Adrenal gland (tissue), 12 donors: ENCODE data around the gene RING1. TPM values are rescaled to one million over a fixed set of nuclear protein-coding genes. Genes with fewer than 3 reads are reported as not detected.
A peak's percentile ranks its signal among the peaks of the same experiment; 100 is the strongest.

Source experiments
- DNase-seq, 7 donors: peaks; one replicate each; pipeline ENCODE4 v3.0.0-alpha.2; 2019 to 2020
- H3K27ac ChIP-seq, 5 donors: fragments of 200-600 bp; sonication (generic) in 4 of 5; 1 replicate in 3 of 5; 2 replicates in 2 of 5; pipeline versions ENCODE4 v1.5.1 to v1.8.0; 2016 to 2020; ENCODE audit warnings: mild to moderate bottlenecking in 1 of 5
- H3K27me3 ChIP-seq: fragments of 200-600 bp; 2 replicates; pipeline ENCODE4 v1.8.0; 2021
- H3K36me3 ChIP-seq, 2 donors: fragments of 200-600 bp; replicated peaks in 1 of 2; 1 replicate in 1 of 2; 2 replicates in 1 of 2; pipeline versions ENCODE4 v1.5.1 to v1.8.0; 2018 to 2022
- H3K4me1 ChIP-seq, 2 donors: fragments of 200-600 bp; replicated peaks in 1 of 2; 1 replicate in 1 of 2; 2 replicates in 1 of 2; pipeline versions ENCODE4 v1.5.1 to v1.8.0; 2018 to 2021
- H3K4me3 ChIP-seq, 4 donors: fragments of 200-600 bp; sonication (generic) in 3 of 4; one replicate each; pipeline ENCODE4 v1.5.1; 2016 to 2018
- H3K9me3 ChIP-seq, 3 donors: fragments of 200-600 bp; sonication (generic) in 1 of 3; replicated peaks in 1 of 3; 1 replicate in 2 of 3; 2 replicates in 1 of 3; pipeline versions ENCODE4 v1.5.1 to v1.8.0; 2016 to 2021
- CTCF ChIP-seq, 6 experiments: fragments of 450-650 bp in 4 of 6; fragments of 200-600 bp in 2 of 6; sonication (generic) in 1 of 6; IDR thresholded peaks; 1 replicate in 5 of 6; 2 replicates in 1 of 6; pipeline versions ENCODE4 v1.5.1 to v1.8.0; 2016 to 2021; ENCODE audit warnings: antibody characterized with exemption in 6 of 6, mild to moderate bottlenecking in 2 of 6, moderate library complexity in 1 of 6
- POLR2A ChIP-seq, 2 donors: fragments of 450-650 bp; IDR thresholded peaks; one replicate each; pipeline ENCODE4 v1.6.1; 2017; ENCODE audit warnings: antibody characterized with exemption in 2 of 2, mild to moderate bottlenecking in 2 of 2, moderate library complexity in 1 of 2
- WGBS, 4 donors: extraction: QIAGEN DNeasy Blood & Tissue Kit in 2 of 4; methylation state at CpG; one replicate each; pipeline versions ENCODE4 v1.1.5 to v1.1.7; 2013 to 2017; 5-methylcytosine and 5-hydroxymethylcytosine counted together
- intact Hi-C, 2 donors: fragments of 100-400 bp; cut with DNase I; formaldehyde crosslinking; loops; one replicate each; pipeline versions ENCODE4 v1.14.1 to v1.15.0; 2022 to 2023
- polyA plus RNA-seq, 3 donors: library from polyadenylated mRNA; stranded (reverse); fragments of 200-250 nt in 2 of 3; fragments of 350-450 nt in 1 of 3; fragmentation: Illumina TruSeq in 1 of 3; extraction: RNeasy Lipid Tissue Mini Kit (QIAGEN cat#74804) in 1 of 3; gene quantifications; one replicate each; pipeline ENCODE4 v1.2.3, GENCODE V29; 2013 to 2014
- total RNA-seq, 9 donors: library from RNA; depleted of rRNA in 4 of 9; stranded (reverse); fragments of >200 nt in 4 of 9; fragments of 120-200 nt in 1 of 9; fragmentation: NEBNext Ultra II Directional in 1 of 9; extraction: Animal tissue kit (Norgen Biotek cat#: 25700) in 1 of 9; gene quantifications; one replicate each; pipeline versions ENCODE4 v1.1.0 to v1.2.4, GENCODE V29; 2013 to 2023
- donor health status: healthy with polysubstance abuse.
- donor health status: Bipolar disorder and iron deficiency.
- donor health status: DM: yes; HTN: yes; CAD: no.
- donor health status: DM: no; HTN: no; CAD: no.
- donor health status: DM: no; HTN: no; CAD: no.
- donor health status: DM: yes; HTN: yes; CAD: no.

The RING1 gene
- total and polyA plus RNA-seq, 12 donors = 8.5 to 107 (median 32.4) TPM

GRCh38 chr6:33201935-33202334 lies 6.4 kb upstream of the RING1 start:
- no peaks in the 10 kb centered on the region for H3K27me3 ChIP-seq
- H3K36me3 ChIP-seq = peaks cover 0 to 27% of the 10 kb centered on the region in 2 donors
- 73 to 81% (median 78%) methylated on average over 6 of the region's 6 CpGs for WGBS, 4 donors
- H3K9me3 ChIP-seq = no peaks in the 10 kb centered on the region
- H3K27ac ChIP-seq = peak overlapping the region in 2 of 5 donors; percentile 98
- H3K4me3 ChIP-seq = peak overlapping the region in 1 of 4 donors; percentile 86
- intact Hi-C loops = no loop called here
- DNase-seq = no peak
- TF ChIP-seq POLR2A (IDR thresholded peaks at IDR 0.05) = no peak
- no peak for TF ChIP-seq CTCF (IDR thresholded peaks at IDR 0.05)
- peaks cover 37 to 58% of the 10 kb centered on the region in 2 donors for H3K4me1 ChIP-seq

GRCh38 chr6:33202799-33203198 lies 5.5 kb upstream of the RING1 start:
- no peak overlapping the region for H3K4me3 ChIP-seq
- no peaks in the 10 kb centered on the region for H3K9me3 ChIP-seq
- DNase-seq = no peak
- no peak overlapping the region for H3K27ac ChIP-seq
- WGBS, 4 donors = 82 to 94% (median 86%) methylated on average over 2 to 6 of the region's 6 CpGs
- TF ChIP-seq POLR2A (IDR thresholded peaks at IDR 0.05) (no peak), CTCF (IDR thresholded peaks at IDR 0.05) (no peak)
- H3K27me3 ChIP-seq = no peaks in the 10 kb centered on the region
- H3K4me1 ChIP-seq = peaks cover 45 to 54% of the 10 kb centered on the region in 2 donors
- peaks cover 0 to 23% of the 10 kb centered on the region in 2 donors for H3K36me3 ChIP-seq
- intact Hi-C loops = no loop called here

- H3K4me1 ChIP-seq = peaks cover 38 to 46% of the 10 kb centered on the region in 2 donors
Observed at GRCh38 chr6:33203443-33204164, 4.7 kb upstream of the RING1 start.

GRCh38 chr6:33204165-33204414 lies 4.2 kb upstream of the RING1 start:
- peak overlapping the region in 2 of 4 donors; percentile 43 to 65 for H3K4me3 ChIP-seq

More at GRCh38 chr6:33203443-33204164, 4.7 kb upstream of the RING1 start:
- H3K4me3 ChIP-seq = no peak overlapping the region
- H3K27ac ChIP-seq = peak overlapping the region in 1 of 5 donors; percentile 76
- no peaks in the 10 kb centered on the region for H3K9me3 ChIP-seq
- no peak for DNase-seq
- no peaks in the 10 kb centered on the region for H3K27me3 ChIP-seq
- WGBS, 4 donors = 75 to 90% (median 88%) methylated on average over 7 of the region's 7 CpGs
- intact Hi-C loops = no loop called here
- peaks cover 0 to 23% of the 10 kb centered on the region in 2 donors for H3K36me3 ChIP-seq
- TF ChIP-seq POLR2A (IDR thresholded peaks at IDR 0.05) = no peak
- no peak for TF ChIP-seq CTCF (IDR thresholded peaks at IDR 0.05)

More at GRCh38 chr6:33204165-33204414, 4.2 kb upstream of the RING1 start:
- TF ChIP-seq POLR2A (IDR thresholded peaks at IDR 0.05) (no peak), CTCF (IDR thresholded peaks at IDR 0.05) (no peak)
- no peaks in the 10 kb centered on the region for H3K27me3 ChIP-seq
- peak overlapping the region in 1 of 5 donors; percentile 76 for H3K27ac ChIP-seq
- DNase-seq = no peak
- H3K9me3 ChIP-seq = no peaks in the 10 kb centered on the region
- peaks cover 35 to 46% of the 10 kb centered on the region in 2 donors for H3K4me1 ChIP-seq
- peaks cover 0 to 23% of the 10 kb centered on the region in 2 donors for H3K36me3 ChIP-seq
- intact Hi-C loops = no loop called here
- 3 to 8% (median 7%) methylated on average over 4 of the region's 4 CpGs for WGBS, 4 donors
